GM13977 (cell line): ENCODE results near the gene SYNPO.

ENCODE experiments used
- DNase-seq: peaks from one replicate; pipeline ENCODE4 v3.0.0; 2012; ENCODE audit warnings: low spot score
- in situ Hi-C: fragments of 300-500 bp; cut with MboI; formaldehyde crosslinking; loops from one replicate; pipeline ENCODE4 v1.12.0; 2022; ENCODE audit warnings: low sequenced_read_pairs, low pct_unique_long_range_greater_than_20kb, mixed read lengths, inconsistent platforms; ENCODE audit not compliant: unreplicated experiment
- TF ChIP-seq, protein P1 (sequence below): IDR thresholded peaks from 2 replicates; pipeline ENCODE4 v1.5.1; 2012; ENCODE audit warnings: mild to moderate bottlenecking, control low read depth; ENCODE audit not compliant: insufficient read depth; ENCODE audit errors: extremely low read depth, missing control alignments

SYNPO gene

DNA sequence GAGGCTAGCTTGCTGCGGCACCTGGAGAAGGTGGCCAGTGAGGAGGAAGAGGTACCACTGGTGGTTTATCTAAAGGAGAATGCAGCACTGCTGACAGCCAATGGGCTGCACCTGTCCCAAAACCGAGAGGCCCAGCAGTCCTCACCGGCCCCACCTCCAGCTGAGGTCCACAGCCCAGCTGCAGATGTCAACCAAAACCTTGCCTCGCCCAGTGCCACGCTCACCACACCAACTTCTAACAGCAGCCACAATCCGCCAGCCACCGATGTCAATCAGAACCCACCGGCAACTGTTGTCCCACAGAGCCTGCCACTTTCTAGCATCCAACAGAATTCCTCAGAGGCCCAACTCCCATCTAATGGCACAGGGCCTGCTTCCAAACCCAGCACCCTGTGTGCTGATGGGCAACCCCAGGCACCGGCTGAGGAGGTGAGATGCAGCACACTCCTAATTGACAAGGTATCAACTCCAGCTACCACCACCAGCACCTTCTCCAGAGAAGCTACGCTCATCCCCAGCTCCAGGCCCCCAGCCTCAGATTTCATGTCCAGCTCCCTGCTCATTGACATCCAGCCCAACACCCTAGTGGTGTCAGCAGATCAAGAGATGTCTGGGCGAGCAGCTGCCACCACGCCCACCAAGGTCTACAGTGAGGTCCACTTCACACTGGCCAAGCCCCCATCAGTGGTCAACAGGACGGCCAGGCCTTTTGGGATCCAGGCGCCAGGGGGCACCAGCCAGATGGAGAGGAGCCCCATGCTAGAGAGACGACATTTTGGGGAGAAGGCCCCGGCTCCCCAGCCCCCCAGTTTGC lies 8.0 kb downstream of the SYNPO start:
- DNase-seq = no peak
- TF ChIP-seq, protein P1, sequence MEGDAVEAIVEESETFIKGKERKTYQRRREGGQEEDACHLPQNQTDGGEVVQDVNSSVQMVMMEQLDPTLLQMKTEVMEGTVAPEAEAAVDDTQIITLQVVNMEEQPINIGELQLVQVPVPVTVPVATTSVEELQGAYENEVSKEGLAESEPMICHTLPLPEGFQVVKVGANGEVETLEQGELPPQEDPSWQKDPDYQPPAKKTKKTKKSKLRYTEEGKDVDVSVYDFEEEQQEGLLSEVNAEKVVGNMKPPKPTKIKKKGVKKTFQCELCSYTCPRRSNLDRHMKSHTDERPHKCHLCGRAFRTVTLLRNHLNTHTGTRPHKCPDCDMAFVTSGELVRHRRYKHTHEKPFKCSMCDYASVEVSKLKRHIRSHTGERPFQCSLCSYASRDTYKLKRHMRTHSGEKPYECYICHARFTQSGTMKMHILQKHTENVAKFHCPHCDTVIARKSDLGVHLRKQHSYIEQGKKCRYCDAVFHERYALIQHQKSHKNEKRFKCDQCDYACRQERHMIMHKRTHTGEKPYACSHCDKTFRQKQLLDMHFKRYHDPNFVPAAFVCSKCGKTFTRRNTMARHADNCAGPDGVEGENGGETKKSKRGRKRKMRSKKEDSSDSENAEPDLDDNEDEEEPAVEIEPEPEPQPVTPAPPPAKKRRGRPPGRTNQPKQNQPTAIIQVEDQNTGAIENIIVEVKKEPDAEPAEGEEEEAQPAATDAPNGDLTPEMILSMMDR = no peak
- in situ Hi-C loops = loop anchor here (10.0 kb wide), 1 partner anchor 84 kb away; no protein-coding TSS in a partner anchor

DNA sequence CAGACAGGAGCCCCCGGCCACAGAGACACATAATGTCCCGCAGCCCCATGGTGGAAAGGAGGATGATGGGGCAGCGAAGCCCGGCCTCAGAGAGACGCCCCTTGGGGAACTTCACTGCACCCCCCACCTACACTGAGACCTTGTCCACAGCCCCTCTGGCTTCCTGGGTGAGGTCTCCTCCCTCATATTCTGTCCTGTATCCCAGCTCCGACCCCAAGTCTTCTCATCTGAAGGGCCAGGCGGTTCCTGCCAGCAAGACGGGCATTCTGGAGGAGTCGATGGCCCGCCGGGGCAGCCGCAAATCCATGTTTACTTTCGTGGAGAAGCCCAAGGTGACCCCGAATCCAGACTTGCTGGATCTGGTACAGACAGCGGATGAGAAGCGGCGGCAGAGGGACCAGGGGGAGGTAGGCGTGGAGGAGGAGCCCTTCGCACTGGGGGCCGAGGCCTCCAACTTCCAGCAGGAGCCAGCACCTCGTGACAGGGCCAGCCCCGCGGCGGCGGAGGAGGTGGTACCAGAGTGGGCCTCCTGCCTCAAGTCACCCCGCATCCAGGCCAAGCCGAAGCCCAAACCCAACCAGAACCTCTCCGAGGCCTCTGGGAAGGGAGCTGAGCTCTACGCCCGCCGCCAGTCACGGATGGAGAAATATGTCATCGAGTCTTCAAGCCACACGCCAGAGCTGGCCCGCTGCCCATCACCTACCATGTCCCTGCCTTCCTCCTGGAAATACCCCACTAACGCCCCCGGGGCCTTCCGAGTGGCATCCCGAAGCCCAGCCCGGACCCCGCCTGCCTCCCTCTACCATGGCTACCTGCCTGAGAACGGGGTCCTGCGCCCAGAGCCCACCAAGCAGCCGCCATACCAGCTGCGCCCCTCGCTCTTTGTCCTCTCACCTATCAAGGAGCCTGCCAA lies 8.9 kb downstream of the SYNPO start:
- no peak for DNase-seq
- in situ Hi-C loops = loop anchor here (10.0 kb wide), 1 partner anchor 85 kb away; no protein-coding TSS in a partner anchor
- TF ChIP-seq, protein P1 = no peak

DNA sequence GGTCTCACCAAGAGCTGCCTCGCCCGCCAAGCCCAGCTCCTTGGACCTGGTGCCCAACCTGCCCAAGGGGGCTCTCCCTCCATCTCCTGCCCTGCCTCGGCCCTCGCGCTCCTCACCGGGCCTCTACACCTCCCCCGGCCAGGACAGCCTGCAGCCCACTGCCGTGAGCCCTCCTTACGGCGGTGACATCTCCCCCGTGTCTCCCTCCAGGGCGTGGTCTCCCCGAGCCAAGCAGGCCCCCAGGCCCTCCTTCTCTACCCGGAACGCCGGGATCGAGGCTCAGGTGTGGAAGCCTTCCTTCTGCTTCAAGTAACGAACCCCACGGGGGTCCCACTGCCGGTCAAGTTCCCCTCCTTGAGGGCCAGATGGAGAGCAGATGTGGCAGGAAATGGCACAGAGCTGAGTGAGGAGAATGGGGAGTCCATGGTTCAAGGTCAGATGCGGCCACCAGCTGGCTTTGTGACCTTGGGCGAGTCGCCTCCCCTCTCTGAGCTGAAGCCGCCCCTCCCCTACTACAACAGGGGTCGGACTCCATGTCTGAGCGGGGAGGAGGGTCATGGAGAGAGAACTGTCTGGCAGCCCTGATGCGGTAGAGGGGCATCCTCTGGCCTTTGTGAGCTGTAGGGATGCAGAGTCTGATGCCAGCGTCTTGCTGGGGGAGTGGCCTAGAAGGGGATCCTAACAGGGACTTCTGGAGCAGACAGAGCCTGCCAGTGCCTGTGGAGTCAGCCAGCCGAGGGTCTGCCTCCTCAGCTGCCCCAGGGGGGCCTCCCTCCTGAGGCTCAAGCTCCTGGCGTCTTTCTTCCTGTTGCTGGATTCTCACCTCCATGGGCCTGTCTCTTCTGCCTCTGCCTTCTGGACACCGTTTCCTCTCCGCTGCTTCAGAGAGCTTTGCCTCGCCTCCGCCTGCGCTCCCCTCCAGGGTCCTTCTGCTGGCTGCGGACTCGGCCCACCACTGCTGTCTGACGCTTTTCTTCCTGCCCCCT lies 9.9 kb downstream of the SYNPO start:
- TF ChIP-seq, protein P1 = no peak

DNA sequence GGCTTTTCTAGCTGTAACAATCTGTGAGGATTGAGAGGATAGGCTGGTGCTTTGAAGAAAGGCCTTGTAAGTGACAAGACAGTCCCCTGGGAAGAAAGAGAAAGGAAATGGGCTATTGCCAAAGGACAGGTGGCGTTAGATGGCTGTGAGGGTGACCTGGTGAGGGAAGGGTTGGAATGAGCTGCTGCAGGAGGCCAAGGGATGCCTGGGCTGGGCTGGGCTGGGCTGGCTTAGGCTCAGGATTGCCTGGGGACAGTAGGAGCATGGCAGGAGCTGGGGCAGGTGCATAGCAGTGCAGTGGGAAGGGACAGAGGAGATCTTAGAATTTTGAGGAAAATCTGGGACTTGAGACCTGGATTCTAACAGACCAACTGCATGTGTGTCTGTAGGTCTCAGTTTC lies 10.9 kb downstream of the SYNPO start:
- TF ChIP-seq, protein P1 = no peak
- no peak for DNase-seq
- in situ Hi-C loops = no loop called here

More for the DNA sequence above, 9.9 kb downstream of the SYNPO start:
- DNase-seq = no peak
- in situ Hi-C loops = no loop called here

DNA sequence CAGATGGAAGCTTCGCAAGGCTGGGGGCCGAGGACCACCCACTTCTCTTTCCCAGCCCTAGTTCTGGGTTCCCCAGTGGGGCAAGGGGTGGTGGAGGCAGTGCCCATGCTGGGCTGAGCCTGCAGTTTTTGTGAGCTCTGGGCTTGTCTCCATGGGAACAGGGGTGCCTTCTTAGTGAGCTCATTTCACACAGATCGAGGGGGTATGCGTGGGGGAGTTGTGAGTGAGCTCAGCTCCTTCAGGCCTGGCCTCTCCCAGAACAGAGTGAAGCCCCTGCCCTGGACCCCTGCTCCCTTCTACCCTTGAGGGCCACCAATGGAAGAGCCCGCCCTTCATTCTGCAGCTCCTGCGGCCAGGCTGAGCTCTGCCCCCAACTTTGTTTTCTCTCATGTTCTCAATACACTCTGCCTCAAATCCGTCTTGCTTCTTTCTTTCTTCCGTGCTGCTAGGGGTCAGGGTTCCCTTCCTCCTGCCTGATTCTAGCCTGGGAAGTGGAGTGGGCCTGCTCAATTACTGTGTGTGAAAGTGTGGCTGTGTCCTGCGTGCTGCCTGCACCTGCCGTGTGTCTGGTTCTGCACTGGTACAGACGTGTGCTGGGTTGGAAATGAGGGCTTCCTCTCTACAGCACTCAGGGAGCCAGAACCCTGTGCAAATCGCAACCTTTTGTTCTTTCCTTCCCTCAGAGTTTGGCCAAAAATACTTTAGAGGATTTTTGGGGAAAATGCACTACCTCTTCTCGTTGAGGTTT lies 11.6 kb downstream of the SYNPO start:
- TF ChIP-seq, protein P1 = no peak
- in situ Hi-C loops = no loop called here
- no peak for DNase-seq
